Limb (tissue), 2 donors: ENCODE data around the gene SIPA1.

Experiments
- DNase-seq, 2 donors: peaks; one replicate each; pipeline ENCODE4 v3.0.0-alpha.2; 2016; ENCODE audit errors: extremely low spot score in 2 of 2

The SIPA1 gene

DNA sequence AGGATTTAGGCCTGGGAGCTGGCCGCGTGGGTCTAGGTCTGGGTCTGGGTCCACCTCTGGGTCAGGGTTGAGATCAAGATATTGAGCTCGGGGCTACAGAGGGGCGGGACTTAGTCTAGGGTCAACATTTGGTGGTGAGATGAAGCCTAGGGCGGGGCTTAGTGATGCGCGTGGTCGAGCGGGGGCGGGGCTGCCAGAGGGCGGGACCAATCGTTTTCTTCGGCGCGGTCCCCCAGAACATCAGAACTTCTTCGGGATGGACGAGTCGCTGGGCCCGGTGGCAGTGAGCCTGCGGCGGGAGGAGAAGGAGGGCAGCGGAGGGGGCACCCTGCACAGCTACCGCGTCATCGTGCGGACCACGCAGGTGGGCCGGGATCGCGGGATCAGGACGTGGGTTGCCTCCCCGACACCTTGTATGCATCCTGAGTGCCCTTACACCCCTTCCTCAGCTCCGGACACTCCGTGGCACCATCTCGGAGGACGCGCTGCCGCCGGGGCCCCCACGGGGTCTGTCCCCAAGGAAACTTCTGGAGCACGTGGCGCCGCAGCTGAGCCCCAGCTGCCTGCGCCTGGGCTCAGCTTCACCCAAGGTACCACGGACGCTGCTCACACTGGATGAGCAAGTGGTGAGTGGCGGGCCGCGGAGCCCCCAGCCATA, 4.2 kb downstream of the SIPA1 start:
- no peak for DNase-seq

GRCh38 chr11:65643971-65644370, 6.1 kb downstream of the SIPA1 start:
- no peak for DNase-seq

- DNase-seq: no peak
Observed at GRCh38 chr11:65644837-65645236, 6.9 kb downstream of the SIPA1 start.

- no peak for DNase-seq
Observed at GRCh38 chr11:65645710-65646109, 7.8 kb downstream of the SIPA1 start.

DNA sequence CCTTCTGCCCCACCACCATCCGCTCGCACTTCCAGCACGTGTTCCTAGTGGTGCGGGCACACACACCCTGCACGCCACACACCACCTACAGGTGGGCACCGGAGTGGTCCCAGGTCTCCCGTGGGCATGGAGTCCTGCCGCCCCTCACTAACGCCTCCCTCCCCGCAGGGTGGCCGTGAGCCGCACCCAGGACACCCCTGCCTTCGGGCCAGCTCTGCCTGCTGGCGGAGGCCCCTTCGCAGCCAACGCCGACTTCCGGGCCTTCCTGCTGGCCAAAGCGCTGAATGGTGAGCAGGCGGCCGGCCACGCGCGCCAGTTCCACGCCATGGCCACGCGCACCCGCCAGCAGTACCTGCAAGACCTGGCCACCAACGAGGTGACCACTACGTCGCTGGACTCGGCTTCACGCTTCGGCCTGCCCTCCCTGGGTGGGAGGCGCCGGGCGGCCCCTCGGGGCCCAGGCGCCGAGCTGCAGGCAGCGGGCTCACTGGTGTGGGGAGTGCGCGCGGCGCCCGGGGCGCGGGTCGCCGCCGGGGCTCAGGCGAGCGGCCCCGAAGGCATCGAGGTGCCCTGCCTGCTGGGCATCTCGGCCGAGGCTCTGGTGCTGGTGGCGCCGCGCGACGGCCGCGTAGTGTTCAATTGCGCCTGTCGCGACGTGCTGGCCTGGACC, 8.5 kb downstream of the SIPA1 start:
- no peak for DNase-seq

GRCh38 chr11:65646958-65647701, 9.2 kb downstream of the SIPA1 start:
- peak in 1 of 2 donors; percentile 71 for DNase-seq

GRCh38 chr11:65648997-65649493, 11.1 kb downstream of the SIPA1 start:
- peak in 1 of 2 donors; percentile 26 for DNase-seq

DNA sequence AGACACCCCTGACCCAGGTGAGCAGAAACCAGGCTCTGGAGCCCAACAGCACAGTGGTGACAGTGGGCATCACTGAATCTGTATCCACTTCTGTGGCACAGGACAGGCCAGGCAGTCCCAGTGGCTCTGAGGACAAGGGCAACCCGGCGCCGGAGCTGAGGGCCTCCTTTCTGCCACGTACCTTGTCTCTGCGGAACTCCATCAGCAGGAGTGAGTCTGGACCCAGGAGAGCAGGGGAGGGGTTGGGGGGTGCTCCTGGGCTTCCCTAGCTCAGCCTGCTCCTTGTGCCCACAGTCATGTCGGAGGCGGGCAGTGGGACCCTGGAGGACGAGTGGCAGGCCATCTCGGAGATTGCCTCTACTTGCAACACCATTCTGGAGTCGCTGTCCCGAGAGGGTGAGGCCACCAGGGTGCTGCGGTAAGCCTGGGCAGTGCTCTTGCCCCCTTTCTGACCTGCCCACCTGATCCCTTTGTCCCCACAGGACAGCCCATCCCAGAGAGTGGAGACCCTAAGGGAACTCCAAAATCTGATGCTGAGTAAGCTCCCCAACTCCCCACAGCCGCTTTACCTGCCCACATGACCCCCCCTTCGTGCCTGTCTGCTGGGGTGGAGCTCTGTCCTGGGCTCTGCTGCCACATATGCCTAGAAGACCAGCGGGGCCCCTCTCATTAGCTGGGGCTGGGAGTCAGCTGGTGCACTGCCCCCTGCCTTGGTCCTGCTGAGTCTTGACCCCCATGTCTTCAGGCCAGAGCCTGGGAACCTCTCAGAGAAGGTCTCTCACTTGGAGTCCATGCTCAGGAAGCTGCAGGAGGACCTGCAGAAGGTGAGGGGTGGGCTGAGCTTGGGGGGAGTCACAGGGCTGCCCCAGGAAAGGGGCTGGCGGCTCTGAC, 12.0 kb downstream of the SIPA1 start:
- peak in 1 of 2 donors; percentile 22 for DNase-seq

DNA sequence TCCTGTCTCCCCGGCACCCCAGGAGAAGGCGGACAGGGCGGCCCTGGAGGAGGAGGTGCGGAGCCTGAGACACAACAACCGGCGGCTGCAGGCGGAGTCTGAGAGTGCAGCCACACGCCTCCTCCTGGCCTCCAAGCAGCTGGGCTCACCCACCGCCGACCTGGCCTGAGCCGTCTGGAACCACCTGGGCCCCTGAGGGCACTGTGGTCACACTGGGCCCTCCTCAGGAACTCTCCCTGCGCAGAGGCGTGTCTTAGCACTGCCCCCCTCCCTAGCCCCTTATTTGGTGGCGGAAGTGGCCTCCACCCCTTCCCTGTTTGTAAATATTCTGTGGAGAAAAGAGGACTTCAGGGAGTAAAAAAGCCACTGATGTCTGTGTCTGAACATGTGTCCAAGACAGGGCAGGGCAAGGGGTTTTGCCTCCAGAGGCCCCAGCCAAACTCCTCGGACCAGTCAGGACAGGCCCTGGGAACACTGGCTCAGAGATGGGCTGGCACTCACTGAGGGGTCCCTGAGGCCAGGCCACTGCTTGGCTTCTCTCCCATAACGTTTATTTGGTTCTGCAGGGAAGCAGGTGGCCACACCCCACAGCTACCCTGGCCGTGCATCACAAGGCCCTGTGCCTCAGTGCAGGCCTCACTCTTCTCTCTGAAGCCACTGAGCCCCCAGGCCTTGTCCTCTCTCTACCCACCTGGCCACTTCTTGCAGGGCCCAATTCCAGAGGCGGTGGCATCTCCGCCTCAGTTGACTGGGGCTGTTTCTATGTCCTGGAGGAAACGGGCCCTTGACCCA, 12.8 kb downstream of the SIPA1 start:
- DNase-seq: peak in 1 of 2 donors; percentile 33

DNA sequence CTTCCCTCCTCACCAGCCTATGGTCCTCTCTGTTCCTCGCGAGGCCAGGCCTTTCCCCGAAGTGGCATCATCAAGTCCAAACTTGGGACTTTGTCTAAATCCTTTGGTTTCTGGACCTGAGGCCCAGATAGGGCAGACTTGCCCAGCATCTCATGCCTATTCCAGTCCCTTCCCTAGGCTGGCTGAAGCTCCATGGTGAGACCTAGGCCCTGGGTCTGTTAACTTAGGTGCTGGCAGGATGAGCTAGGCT, 13.4 kb downstream of the SIPA1 start:
- DNase-seq: peak in 1 of 2 donors; percentile 26

GRCh38 chr11:65651589-65652510, 13.9 kb downstream of the SIPA1 start:
- peak in 1 of 2 donors; percentile 34 for DNase-seq

DNA sequence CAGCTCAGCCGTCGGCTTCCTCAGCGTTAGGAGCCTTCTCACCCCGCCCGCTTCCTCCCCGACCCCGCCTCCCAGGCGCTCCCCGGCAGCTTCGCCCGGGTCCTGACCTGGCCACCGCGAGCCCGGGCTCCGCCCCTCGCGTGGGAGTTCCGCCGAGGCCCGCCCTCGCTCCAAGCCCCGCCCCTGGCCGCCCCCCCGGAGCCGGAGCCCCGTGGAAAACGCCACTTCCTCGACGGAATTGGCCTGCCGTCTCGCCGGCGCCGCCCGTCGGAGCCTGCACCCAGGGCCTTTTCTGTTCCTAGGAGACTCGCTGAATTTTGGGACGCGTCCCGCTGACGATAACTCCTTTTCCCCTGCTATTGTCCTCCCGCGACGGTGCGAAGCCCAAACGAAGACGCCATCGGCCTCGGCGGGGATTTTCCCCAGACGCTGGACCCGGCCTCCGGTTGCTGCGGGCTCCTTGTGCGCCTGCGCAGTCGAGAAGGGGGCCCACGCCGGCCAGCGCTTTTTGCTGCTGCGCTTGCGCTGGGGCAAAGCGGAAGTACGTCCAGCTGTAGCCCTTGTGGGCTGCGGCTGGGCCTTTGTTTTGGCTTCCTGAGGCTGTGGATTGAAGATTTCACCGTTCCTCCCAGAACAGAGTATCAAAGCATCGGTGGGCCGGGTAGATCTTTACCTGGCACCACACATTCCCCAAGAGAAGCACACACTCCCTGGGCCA, 14.8 kb downstream of the SIPA1 start:
- DNase-seq: peak; percentile 93 to 95

GRCh38 chr11:65653229-65654225, 15.6 kb downstream of the SIPA1 start:
- peak in 1 of 2 donors; percentile 26 for DNase-seq

DNA sequence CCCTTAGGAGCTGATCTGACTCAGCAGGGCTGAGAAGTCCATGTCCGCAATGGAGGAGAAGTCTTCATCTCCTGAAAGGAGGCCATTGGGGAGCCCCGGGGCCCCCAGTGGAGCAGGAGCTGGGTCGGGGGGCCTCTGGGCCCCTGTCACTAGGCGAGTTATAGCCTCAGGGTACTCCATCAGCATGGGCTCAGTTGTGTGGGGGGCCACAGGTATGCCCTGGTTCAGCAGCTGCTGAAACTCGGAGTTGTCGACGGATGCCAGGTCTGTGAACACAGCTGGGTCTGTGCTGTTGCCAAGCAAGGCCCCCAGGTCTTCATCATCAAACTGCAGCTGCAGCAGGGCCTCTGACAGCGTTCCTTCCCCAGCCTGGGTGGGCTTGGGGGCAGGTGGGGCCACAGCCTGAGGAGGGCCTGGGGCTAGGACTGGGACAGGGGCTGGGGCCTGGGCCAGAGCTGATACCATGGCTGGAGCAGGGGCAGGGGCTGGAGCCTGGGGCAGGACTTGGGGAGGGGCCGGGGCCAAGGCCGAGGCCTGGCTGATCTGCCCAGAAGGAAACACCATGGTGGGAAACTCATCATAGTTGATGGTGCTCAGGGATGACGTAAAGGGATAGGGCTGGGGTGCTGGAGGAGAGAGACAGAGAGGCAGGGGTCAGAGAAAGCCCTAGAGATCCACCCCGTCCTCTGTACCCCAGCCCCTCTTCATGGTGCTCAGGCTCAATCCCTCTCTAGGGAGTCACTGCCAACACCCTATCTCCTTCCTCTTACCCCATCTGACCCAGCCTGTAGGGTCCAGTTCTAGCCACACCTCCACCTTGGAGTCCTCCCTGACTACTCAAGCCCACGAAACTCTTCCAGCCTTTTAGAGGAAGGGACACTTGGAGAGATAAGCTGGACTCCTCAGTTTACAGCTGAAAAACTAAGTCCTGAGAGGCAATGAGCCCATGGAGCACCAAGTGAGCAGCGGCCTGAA, 16.8 kb downstream of the SIPA1 start:
- peak in 1 of 2 donors; percentile 34 for DNase-seq

DNA sequence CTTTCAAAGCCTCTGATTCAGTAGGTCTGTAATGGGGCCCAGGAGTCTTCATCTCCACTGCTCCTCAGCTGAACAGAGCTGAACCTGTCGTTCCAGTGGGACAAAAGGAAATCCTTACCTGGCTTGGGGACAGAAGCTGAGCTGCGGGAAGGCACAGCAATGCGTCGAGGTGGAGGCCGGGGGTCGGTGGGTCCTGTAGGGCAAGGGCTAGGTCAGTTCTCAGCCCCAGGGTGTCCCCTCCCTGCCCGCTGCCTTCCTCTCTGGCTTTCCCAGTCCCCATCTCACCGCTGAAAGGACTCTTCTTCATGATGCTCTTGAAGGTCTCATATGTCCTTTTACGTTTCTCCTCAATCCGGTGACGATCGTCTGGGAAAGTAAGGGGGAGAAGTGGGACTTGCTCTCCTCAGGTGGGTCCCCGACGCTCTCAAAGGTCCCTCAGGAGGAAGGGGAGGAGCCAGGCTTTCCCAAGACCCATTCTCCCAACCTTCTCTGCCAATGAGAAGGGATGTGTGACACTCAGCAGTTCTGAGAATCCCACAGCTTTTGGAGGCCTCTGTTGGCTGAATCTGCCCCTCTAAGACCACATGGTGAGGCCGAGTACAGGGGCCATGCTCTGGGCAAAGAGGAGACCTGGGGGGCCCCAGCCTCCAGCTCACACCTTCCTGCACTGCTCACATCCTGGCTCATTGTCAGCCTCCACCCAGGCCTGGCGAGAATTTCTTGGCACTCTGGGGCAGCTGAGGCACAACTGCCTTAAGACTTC, 17.9 kb downstream of the SIPA1 start:
- DNase-seq: peak in 1 of 2 donors; percentile 19

DNA sequence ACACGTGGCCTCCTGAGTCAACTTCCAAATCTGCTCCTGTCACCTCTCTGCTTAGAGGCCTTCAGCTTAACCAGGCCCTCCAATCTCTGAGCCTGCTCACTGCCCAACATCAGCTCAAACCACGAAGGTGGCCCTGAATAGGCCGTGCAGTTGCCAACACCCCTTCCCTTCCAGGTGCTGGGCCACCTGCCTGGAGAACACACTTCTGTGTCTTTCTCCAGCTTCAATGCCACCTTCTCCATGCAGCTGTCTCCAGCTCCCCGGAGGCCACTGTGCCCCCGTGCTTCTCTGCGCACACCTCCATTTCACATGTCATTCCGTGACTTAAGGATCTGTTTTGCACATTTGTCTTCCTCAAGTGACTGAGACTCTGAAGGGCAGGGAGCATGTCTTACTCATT, 19.5 kb downstream of the SIPA1 start:
- DNase-seq: no peak
